HEK293 (cell line): Measurements from ENCODE around the gene COMP.
A peak's percentile ranks its signal among the peaks of the same experiment; 100 is the strongest.

Source experiments
- CTCF ChIA-PET: fragments of 350-600 bp; formaldehyde crosslinking; extraction: SDS; loops from one replicate; lab custom pipeline; 2021; ENCODE audit warnings: antibody characterized with exemption; lab: Yijun Ruan, JAX
- POLR2A ChIA-PET: fragments of 300-600 bp; formaldehyde crosslinking; extraction: SDS; loops from one replicate; lab custom pipeline; 2020; ENCODE audit warnings: antibody characterized with exemption, inconsistent platforms; lab: Yijun Ruan, JAX
- H3K27ac ChIP-seq: fragments of 200-500 bp; sonication (Bioruptor generic); 2 replicates; pipeline ENCODE4 v1.5.1; 2014; ENCODE audit warnings: low read depth, low read length, control low read depth, inconsistent platforms; ENCODE audit errors: extremely low read depth
- H3K36me3 ChIP-seq, 2 experiments: fragments of 200-500 bp in 1 of 2; sonication (Bioruptor generic) in 1 of 2; 1 replicate in 1 of 2; 2 replicates in 1 of 2; pipeline ENCODE4 v1.5.1; 2014 to 2017; ENCODE audit warnings: inconsistent platforms in 2 of 2, low read length in 2 of 2; ENCODE audit not compliant: control insufficient read depth in 2 of 2, insufficient read depth in 1 of 2
- H3K4me1 ChIP-seq: fragments of 200-500 bp; sonication (Bioruptor generic); 2 replicates; pipeline ENCODE4 v1.5.1; 2014; ENCODE audit warnings: mild to moderate bottlenecking, low read length, inconsistent platforms; ENCODE audit not compliant: control insufficient read depth, insufficient read depth
- H3K4me3 ChIP-seq: 2 replicates; pipeline ENCODE4 v1.5.1; 2011; ENCODE audit warnings: low read depth, mild to moderate bottlenecking, control low read depth, low read length, moderate library complexity
- H3K9me3 ChIP-seq: fragments of 200-500 bp; sonication (Bioruptor generic); 2 replicates; pipeline ENCODE4 v1.5.1; 2014; ENCODE audit warnings: low read depth, low read length, inconsistent platforms; ENCODE audit not compliant: control insufficient read depth, insufficient read depth
- GLIS1 ChIP-seq: fragments of 450-650 bp; formaldehyde crosslinking; IDR thresholded peaks from 2 replicates; pipeline ENCODE4 v1.5.1; 2016; ENCODE audit warnings: missing biosample characterization, missing genetic modification characterization
- KLF16 ChIP-seq: fragments of 450-650 bp; formaldehyde crosslinking; IDR thresholded peaks from 2 replicates; pipeline ENCODE4 v1.5.1; 2017; ENCODE audit warnings: missing biosample characterization, missing genetic modification characterization
- KLF8 ChIP-seq: fragments of 450-650 bp; formaldehyde crosslinking; IDR thresholded peaks from 2 replicates; pipeline ENCODE4 v1.5.1; 2016; ENCODE audit warnings: missing biosample characterization, missing genetic modification characterization
- SP3 ChIP-seq: fragments of 450-650 bp; formaldehyde crosslinking; IDR thresholded peaks from 2 replicates; pipeline ENCODE4 v1.5.1; 2016; ENCODE audit warnings: missing biosample characterization, missing genetic modification characterization
- YY1 ChIP-seq: fragments of 450-650 bp; formaldehyde crosslinking; IDR thresholded peaks from 2 replicates; pipeline ENCODE4 v1.5.1; 2018; ENCODE audit warnings: missing biosample characterization, missing genetic modification characterization
- ZFP3 ChIP-seq: fragments of 450-650 bp; formaldehyde crosslinking; IDR thresholded peaks from 2 replicates; pipeline ENCODE4 v1.5.1; 2016; ENCODE audit warnings: low read depth, missing biosample characterization, missing genetic modification characterization
- ZFP37 ChIP-seq: fragments of 450-650 bp; formaldehyde crosslinking; IDR thresholded peaks from 2 replicates; pipeline ENCODE4 v1.5.1; 2016; ENCODE audit warnings: missing biosample characterization, missing genetic modification characterization
- ZIC2 ChIP-seq: fragments of 450-650 bp; formaldehyde crosslinking; IDR thresholded peaks from 2 replicates; pipeline ENCODE4 v1.5.1; 2016; ENCODE audit warnings: missing biosample characterization, missing genetic modification characterization
- ZNF19 ChIP-seq: fragments of 450-650 bp; formaldehyde crosslinking; IDR thresholded peaks from 2 replicates; pipeline ENCODE4; 2016; ENCODE audit warnings: missing biosample characterization, missing genetic modification characterization, low read depth
- ZNF266 ChIP-seq: fragments of 450-650 bp; formaldehyde crosslinking; IDR thresholded peaks from 2 replicates; pipeline ENCODE4 v1.5.1; 2016; ENCODE audit warnings: missing biosample characterization, missing genetic modification characterization, low read depth
- ZNF292 ChIP-seq: fragments of 450-650 bp; formaldehyde crosslinking; IDR thresholded peaks from 2 replicates; pipeline ENCODE4 v1.5.1; 2016; ENCODE audit warnings: low read depth, missing biosample characterization, missing genetic modification characterization, borderline replicate concordance
- ZNF433 ChIP-seq: fragments of 450-650 bp; formaldehyde crosslinking; IDR thresholded peaks from 2 replicates; pipeline ENCODE4 v1.5.1; 2016; ENCODE audit warnings: missing biosample characterization, missing genetic modification characterization, low read depth
- ZNF654 ChIP-seq: fragments of 450-650 bp; formaldehyde crosslinking; IDR thresholded peaks from 2 replicates; pipeline ENCODE4 v1.5.1; 2016; ENCODE audit warnings: low read depth, missing biosample characterization, missing genetic modification characterization
- TF ChIP-seq, protein P1 (sequence below): fragments of 450-650 bp; formaldehyde crosslinking; IDR thresholded peaks from 2 replicates; pipeline ENCODE4 v1.5.1; 2017; ENCODE audit warnings: missing biosample characterization, missing genetic modification characterization
- TF ChIP-seq, protein P2 (sequence below): fragments of 450-650 bp; formaldehyde crosslinking; IDR thresholded peaks from 2 replicates; pipeline ENCODE4; 2016; ENCODE audit warnings: missing biosample characterization, missing genetic modification characterization
- TF ChIP-seq, protein P3 (sequence below): fragments of 450-650 bp; formaldehyde crosslinking; IDR thresholded peaks from 2 replicates; pipeline ENCODE4 v1.5.1; 2017; ENCODE audit warnings: missing biosample characterization, missing genetic modification characterization
- TF ChIP-seq, protein P4 (sequence below): fragments of 450-650 bp; formaldehyde crosslinking; IDR thresholded peaks from 2 replicates; pipeline ENCODE4 v1.5.1; 2016; ENCODE audit warnings: missing biosample characterization, missing genetic modification characterization, low read depth
- TF ChIP-seq, protein P5 (sequence below): fragments of 450-650 bp; formaldehyde crosslinking; IDR thresholded peaks from 2 replicates; pipeline ENCODE4 v1.5.1; 2017; ENCODE audit warnings: missing biosample characterization, missing genetic modification characterization
- TF ChIP-seq, protein P6 (sequence below): fragments of 450-650 bp; formaldehyde crosslinking; IDR thresholded peaks from 2 replicates; pipeline ENCODE4 v1.5.1; 2016; ENCODE audit warnings: missing biosample characterization, missing genetic modification characterization

The COMP gene

DNA sequence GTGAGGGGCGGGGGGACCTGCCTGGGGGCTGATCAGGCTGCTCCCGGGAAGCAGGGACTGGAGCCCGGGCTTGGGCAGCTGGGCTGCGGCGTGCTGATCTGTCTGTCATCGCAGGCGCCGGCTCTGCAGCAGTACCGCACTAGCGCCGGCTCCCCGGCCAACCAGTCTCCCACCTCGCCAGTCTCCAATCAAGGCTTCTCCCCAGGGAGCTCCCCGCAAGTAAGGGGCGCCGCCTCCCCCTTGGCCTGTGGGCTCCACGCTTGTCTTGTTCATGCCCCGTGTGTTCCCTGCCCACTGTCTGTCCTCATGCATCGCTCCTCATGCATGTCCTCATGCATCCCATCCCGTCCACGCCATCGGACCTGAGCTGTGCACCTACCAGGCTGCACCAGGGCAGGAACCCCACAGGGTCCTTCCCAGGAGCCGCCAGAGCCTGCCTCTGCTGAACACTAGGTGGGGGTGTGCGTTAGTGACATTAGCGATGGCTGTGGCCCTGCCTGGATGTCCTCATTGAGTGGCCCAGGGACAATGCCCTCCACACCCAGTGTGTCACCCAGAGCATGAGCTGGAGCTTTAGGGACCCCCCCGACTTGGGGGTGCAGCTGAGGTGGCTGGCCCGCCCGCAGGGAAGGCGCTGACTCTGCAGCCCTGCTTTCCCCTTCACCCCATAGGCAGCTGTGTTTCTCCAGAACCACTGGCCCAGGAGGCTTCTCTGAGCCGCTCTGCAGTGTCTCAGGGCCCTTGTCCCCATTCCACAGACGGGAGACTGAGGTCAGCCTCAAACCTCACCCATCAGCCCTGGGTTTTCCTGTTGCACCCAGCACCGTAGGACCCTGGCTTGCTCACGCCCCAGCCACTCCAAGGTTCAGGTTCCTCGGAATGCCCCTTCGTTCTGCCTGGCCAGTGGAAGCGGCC lies 19.5 kb downstream of the COMP start:
- POLR2A ChIA-PET = interaction anchor here (0.6 kb wide), 1 partner anchor 29 kb away, joined by 3 read pairs; no protein-coding TSS in a partner anchor

DNA sequence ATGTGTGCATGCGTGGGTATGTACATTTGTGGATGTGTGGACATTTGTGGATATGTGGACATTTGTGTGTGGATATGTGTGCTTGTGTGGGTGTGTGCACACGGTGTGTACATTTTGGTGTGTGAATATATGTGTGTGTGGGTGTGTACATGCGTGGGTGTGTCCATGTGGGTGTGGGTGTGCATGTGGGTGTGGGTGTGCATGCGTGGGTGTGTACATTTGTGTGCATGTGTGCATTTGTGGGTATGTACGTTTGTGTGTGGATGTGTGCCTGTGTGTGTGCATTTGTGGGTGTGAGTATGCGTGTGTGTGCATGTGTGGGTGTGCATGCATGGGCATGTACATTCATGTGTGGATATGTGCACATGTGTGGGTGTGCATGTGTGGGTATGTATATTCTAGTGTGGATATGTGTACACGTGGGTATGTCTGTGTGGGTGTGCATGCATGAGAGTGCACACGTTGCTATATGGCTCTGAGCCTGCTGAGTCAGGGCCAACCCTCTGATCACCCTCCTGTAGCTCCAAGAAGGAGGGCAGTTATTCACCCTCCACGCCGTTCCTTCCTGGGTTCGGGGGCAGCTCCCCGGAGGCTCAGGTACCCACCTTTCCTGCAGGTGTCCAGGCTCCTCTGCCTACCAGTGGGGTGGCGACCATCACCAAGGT lies 20.3 kb downstream of the COMP start:
- no peaks in the 10 kb centered on the region; a peak in 1 of 3 replicates for H3K36me3 ChIP-seq
- ChIA-PET CTCF (interaction anchor here (0.6 to 0.8 kb wide), 4 partner anchors 24 to 301 kb away, joined by 3 to 6 read pairs (median 4); no protein-coding TSS in a partner anchor), POLR2A (interaction anchor here (0.6 kb wide), 1 partner anchor 30 kb away, joined by 3 read pairs; no protein-coding TSS in a partner anchor)
- no peaks in the 10 kb centered on the region for H3K4me1 ChIP-seq
- no peak overlapping the region for H3K4me3 ChIP-seq
- no peaks in the 10 kb centered on the region for H3K9me3 ChIP-seq
- no peak overlapping the region for H3K27ac ChIP-seq
- TF ChIP-seq SP3 (tag by site-specific recombination) = no peak
- no peak for TF ChIP-seq KLF16 (tag by site-specific recombination)
- TF ChIP-seq, protein P1, sequence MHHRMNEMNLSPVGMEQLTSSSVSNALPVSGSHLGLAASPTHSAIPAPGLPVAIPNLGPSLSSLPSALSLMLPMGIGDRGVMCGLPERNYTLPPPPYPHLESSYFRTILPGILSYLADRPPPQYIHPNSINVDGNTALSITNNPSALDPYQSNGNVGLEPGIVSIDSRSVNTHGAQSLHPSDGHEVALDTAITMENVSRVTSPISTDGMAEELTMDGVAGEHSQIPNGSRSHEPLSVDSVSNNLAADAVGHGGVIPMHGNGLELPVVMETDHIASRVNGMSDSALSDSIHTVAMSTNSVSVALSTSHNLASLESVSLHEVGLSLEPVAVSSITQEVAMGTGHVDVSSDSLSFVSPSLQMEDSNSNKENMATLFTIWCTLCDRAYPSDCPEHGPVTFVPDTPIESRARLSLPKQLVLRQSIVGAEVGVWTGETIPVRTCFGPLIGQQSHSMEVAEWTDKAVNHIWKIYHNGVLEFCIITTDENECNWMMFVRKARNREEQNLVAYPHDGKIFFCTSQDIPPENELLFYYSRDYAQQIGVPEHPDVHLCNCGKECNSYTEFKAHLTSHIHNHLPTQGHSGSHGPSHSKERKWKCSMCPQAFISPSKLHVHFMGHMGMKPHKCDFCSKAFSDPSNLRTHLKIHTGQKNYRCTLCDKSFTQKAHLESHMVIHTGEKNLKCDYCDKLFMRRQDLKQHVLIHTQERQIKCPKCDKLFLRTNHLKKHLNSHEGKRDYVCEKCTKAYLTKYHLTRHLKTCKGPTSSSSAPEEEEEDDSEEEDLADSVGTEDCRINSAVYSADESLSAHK (tag by site-specific recombination) = no peak
- TF ChIP-seq, protein P2, sequence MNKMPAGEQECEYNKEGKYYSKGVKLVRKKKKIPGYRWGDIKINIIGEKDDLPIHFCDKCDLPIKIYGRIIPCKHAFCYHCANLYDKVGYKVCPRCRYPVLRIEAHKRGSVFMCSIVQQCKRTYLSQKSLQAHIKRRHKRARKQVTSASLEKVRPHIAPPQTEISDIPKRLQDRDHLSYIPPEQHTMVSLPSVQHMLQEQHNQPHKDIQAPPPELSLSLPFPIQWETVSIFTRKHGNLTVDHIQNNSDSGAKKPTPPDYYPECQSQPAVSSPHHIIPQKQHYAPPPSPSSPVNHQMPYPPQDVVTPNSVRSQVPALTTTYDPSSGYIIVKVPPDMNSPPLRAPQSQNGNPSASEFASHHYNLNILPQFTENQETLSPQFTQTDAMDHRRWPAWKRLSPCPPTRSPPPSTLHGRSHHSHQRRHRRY (tag by site-specific recombination) = no peak
- no peak for TF ChIP-seq ZNF19
- TF ChIP-seq YY1 (tag by site-specific recombination) = no peak
- TF ChIP-seq ZNF433 (tag by site-specific recombination) = no peak
- no peak for TF ChIP-seq ZFP37 (tag by site-specific recombination)
- TF ChIP-seq ZNF292 (tag by site-specific recombination) = no peak
- TF ChIP-seq KLF8 (tag by site-specific recombination) = peak; percentile 84
- no peak for TF ChIP-seq ZNF266 (tag by site-specific recombination)
- TF ChIP-seq, protein P3, sequence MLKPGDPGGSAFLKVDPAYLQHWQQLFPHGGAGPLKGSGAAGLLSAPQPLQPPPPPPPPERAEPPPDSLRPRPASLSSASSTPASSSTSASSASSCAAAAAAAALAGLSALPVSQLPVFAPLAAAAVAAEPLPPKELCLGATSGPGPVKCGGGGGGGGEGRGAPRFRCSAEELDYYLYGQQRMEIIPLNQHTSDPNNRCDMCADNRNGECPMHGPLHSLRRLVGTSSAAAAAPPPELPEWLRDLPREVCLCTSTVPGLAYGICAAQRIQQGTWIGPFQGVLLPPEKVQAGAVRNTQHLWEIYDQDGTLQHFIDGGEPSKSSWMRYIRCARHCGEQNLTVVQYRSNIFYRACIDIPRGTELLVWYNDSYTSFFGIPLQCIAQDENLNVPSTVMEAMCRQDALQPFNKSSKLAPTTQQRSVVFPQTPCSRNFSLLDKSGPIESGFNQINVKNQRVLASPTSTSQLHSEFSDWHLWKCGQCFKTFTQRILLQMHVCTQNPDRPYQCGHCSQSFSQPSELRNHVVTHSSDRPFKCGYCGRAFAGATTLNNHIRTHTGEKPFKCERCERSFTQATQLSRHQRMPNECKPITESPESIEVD (tag by site-specific recombination) = no peak
- TF ChIP-seq ZFP3 (tag by site-specific recombination) = no peak

More for the DNA sequence above, 19.5 kb downstream of the COMP start:
- no peaks in the 10 kb centered on the region for H3K9me3 ChIP-seq
- no peaks in the 10 kb centered on the region for H3K4me1 ChIP-seq
- TF ChIP-seq GLIS1 (tag by site-specific recombination) = peak; percentile 36; the same call in 1 of the 2 replicates
- TF ChIP-seq, protein P4, sequence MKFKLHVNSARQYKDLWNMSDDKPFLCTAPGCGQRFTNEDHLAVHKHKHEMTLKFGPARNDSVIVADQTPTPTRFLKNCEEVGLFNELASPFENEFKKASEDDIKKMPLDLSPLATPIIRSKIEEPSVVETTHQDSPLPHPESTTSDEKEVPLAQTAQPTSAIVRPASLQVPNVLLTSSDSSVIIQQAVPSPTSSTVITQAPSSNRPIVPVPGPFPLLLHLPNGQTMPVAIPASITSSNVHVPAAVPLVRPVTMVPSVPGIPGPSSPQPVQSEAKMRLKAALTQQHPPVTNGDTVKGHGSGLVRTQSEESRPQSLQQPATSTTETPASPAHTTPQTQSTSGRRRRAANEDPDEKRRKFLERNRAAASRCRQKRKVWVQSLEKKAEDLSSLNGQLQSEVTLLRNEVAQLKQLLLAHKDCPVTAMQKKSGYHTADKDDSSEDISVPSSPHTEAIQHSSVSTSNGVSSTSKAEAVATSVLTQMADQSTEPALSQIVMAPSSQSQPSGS = no peak
- peak; percentile 15 for TF ChIP-seq ZNF654 (tag by site-specific recombination)
- peak; percentile 21; the same call in 1 of the 2 replicates for TF ChIP-seq ZIC2 (tag by site-specific recombination)
- TF ChIP-seq, protein P5, sequence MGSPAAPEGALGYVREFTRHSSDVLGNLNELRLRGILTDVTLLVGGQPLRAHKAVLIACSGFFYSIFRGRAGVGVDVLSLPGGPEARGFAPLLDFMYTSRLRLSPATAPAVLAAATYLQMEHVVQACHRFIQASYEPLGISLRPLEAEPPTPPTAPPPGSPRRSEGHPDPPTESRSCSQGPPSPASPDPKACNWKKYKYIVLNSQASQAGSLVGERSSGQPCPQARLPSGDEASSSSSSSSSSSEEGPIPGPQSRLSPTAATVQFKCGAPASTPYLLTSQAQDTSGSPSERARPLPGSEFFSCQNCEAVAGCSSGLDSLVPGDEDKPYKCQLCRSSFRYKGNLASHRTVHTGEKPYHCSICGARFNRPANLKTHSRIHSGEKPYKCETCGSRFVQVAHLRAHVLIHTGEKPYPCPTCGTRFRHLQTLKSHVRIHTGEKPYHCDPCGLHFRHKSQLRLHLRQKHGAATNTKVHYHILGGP (tag by site-specific recombination) = no peak
- TF ChIP-seq, protein P6, sequence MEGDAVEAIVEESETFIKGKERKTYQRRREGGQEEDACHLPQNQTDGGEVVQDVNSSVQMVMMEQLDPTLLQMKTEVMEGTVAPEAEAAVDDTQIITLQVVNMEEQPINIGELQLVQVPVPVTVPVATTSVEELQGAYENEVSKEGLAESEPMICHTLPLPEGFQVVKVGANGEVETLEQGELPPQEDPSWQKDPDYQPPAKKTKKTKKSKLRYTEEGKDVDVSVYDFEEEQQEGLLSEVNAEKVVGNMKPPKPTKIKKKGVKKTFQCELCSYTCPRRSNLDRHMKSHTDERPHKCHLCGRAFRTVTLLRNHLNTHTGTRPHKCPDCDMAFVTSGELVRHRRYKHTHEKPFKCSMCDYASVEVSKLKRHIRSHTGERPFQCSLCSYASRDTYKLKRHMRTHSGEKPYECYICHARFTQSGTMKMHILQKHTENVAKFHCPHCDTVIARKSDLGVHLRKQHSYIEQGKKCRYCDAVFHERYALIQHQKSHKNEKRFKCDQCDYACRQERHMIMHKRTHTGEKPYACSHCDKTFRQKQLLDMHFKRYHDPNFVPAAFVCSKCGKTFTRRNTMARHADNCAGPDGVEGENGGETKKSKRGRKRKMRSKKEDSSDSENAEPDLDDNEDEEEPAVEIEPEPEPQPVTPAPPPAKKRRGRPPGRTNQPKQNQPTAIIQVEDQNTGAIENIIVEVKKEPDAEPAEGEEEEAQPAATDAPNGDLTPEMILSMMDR = peak; percentile 50; the same call in 1 of the 2 replicates
- TF ChIP-seq, all 188 proteins: peak for 4
- Histone ChIP-seq H3K27ac (no peak overlapping the region), H3K4me3 (no peak overlapping the region), H3K36me3 (no peaks in the 10 kb centered on the region; a peak in 1 of 3 replicates)
- CTCF ChIA-PET = interaction anchor here (0.6 to 1.1 kb wide), 8 partner anchors 11 to 300 kb away, joined by 3 to 6 read pairs (median 4); partner anchors contain the start of gene UPF1
